HepG2 (cell line): ENCODE data around the gene CYSRT1. TPM values are rescaled to one million over a fixed set of nuclear protein-coding genes. Genes with fewer than 3 reads are reported as not detected.
A peak's percentile ranks its signal among the peaks of the same experiment; 100 is the strongest.

Experiments
- FOXO1 ChIP-seq: sonication (generic); formaldehyde crosslinking; IDR thresholded peaks from 2 replicates; pipeline ENCODE4 v1.4.0; 2020; ENCODE audit warnings: missing genetic modification reagents
- GLI4 ChIP-seq: sonication (generic); formaldehyde crosslinking; IDR thresholded peaks from 2 replicates; pipeline ENCODE4 v1.5.1; 2020; ENCODE audit warnings: missing genetic modification reagents, mild to moderate bottlenecking, moderate library complexity, borderline replicate concordance
- HNRNPL ChIP-seq: fragments of 200-400 bp; formaldehyde crosslinking; IDR thresholded peaks from 2 replicates; pipeline ENCODE4 v1.6.1; 2017; ENCODE audit warnings: mild to moderate bottlenecking, low read depth, low read length
- HNRNPLL ChIP-seq: fragments of 200-400 bp; formaldehyde crosslinking; IDR thresholded peaks from 2 replicates; pipeline ENCODE4 v1.6.1; 2017; ENCODE audit warnings: mild to moderate bottlenecking, low read depth, low read length; ENCODE audit not compliant: poor library complexity, severe bottlenecking
- MAZ ChIP-seq, 2 experiments: sonication (generic) in 1 of 2; formaldehyde crosslinking in 1 of 2; IDR thresholded peaks; 2 replicates each; pipeline versions ENCODE4 v1.5.0 to v1.6.1; 2012 to 2020; ENCODE audit warnings: low read depth in 2 of 2, mild to moderate bottlenecking in 2 of 2, borderline replicate concordance in 1 of 2, improper control_type of control experiment in 1 of 2, low read length in 1 of 2, missing genetic modification reagents in 1 of 2, moderate library complexity in 1 of 2
- NFYC ChIP-seq: IDR thresholded peaks from 2 replicates; pipeline ENCODE4 v1.6.1; 2016; ENCODE audit warnings: missing genetic modification reagents, missing compliant biosample characterization
- NR2F2 ChIP-seq: IDR thresholded peaks from 2 replicates; pipeline ENCODE4 v1.6.1; 2012; ENCODE audit warnings: low read depth, inconsistent platforms, borderline replicate concordance
- PHF21A ChIP-seq: sonication (generic); formaldehyde crosslinking; IDR thresholded peaks from 2 replicates; pipeline ENCODE4 v1.5.0; 2020; ENCODE audit warnings: mild to moderate bottlenecking, missing genetic modification reagents
- SP4 ChIP-seq: sonication (generic); formaldehyde crosslinking; IDR thresholded peaks from 2 replicates; pipeline ENCODE4 v1.8.1; 2023; ENCODE audit warnings: mild to moderate bottlenecking, missing genetic modification reagents
- ZNF160 ChIP-seq: sonication (generic); formaldehyde crosslinking; IDR thresholded peaks from 2 replicates; pipeline ENCODE4 v1.8.0; 2022; ENCODE audit warnings: mild to moderate bottlenecking, inconsistent platforms, missing genetic modification reagents
- ZNF205 ChIP-seq: IDR thresholded peaks from 2 replicates; pipeline ENCODE4 v1.6.1; 2018; ENCODE audit warnings: missing biosample characterization, missing genetic modification reagents
- ZNF292 ChIP-seq: sonication (generic); formaldehyde crosslinking; IDR thresholded peaks from 2 replicates; pipeline ENCODE4 v1.8.1; 2022; ENCODE audit warnings: mild to moderate bottlenecking, low read depth, missing genetic modification reagents, borderline replicate concordance
- ZNF335 ChIP-seq: sonication (generic); formaldehyde crosslinking; IDR thresholded peaks from 2 replicates; pipeline ENCODE4 v1.4.0; 2020; ENCODE audit warnings: missing genetic modification reagents
- ZNF501 ChIP-seq: sonication (generic); formaldehyde crosslinking; IDR thresholded peaks from 2 replicates; pipeline ENCODE4 v1.5.1; 2020; ENCODE audit warnings: mild to moderate bottlenecking, moderate library complexity, missing genetic modification reagents
- ZNF615 ChIP-seq: sonication (generic); formaldehyde crosslinking; IDR thresholded peaks from 2 replicates; pipeline ENCODE4 v1.5.0; 2020; ENCODE audit warnings: mild to moderate bottlenecking, missing genetic modification reagents, borderline replicate concordance
- ZSCAN21 ChIP-seq: sonication (generic); formaldehyde crosslinking; IDR thresholded peaks from 2 replicates; pipeline ENCODE4 v1.8.0; 2022; ENCODE audit warnings: mild to moderate bottlenecking, missing genetic modification reagents, moderate library complexity, borderline replicate concordance
- polyA plus RNA-seq, 8 experiments: library from polyadenylated mRNA; depleted of rRNA in 3 of 8; stranded (reverse) in 7 of 8; unstranded in 1 of 8; fragments of >200 nt; fragmentation: Illumina TruSeq in 4 of 8; extraction: Trizol in 4 of 8; gene quantifications; 2 replicates each; pipeline versions ENCODE4 v1.2.1 to v1.2.3, GENCODE V29; 2011 to 2016; ENCODE audit warnings: low read depth in 4 of 8, missing spikeins in 1 of 8, mixed read lengths in 1 of 8; ENCODE audit not compliant: insufficient read depth in 1 of 8
- total RNA-seq, 5 experiments: library from RNA; depleted of rRNA; stranded (reverse); fragments of >200 nt; fragmentation: Illumina TruSeq; extraction: Trizol; gene quantifications; 2 replicates each; pipeline ENCODE4 v1.2.3, GENCODE V29; 2016; ENCODE audit warnings: low read depth in 1 of 5
- TF ChIP-seq, protein P1 (sequence below): IDR thresholded peaks from 2 replicates; pipeline ENCODE4 v1.6.1; 2016; ENCODE audit warnings: mild to moderate bottlenecking, missing biosample characterization, missing genetic modification reagents
- TF ChIP-seq, protein P2 (sequence below): sonication (generic); formaldehyde crosslinking; IDR thresholded peaks from 2 replicates; pipeline ENCODE4 v1.5.0; 2020; ENCODE audit warnings: mild to moderate bottlenecking, low read depth, missing genetic modification reagents, borderline replicate concordance
- TF ChIP-seq, protein P3 (sequence below): sonication (generic); formaldehyde crosslinking; IDR thresholded peaks from 2 replicates; pipeline ENCODE4 v1.4.0; 2020; ENCODE audit warnings: mild to moderate bottlenecking, missing genetic modification reagents

The CYSRT1 gene
- total and polyA plus RNA-seq, 2 of the 13 experiments (the other 11 are each of a cell fraction or from before 2014, with no cell fraction given), result 1.5 to 2.1 TPM

- TF ChIP-seq NR2F2 (no peak), PHF21A (CRISPR knock-in tag) (0 out of 2 replicates have a peak, but pooled peaks have one; percentile 19), GLI4 (CRISPR knock-in tag) (peak; percentile 69; the same call in 1 of the 2 replicates), ZSCAN21 (peak; percentile 51; the same call in 1 of the 2 replicates), FOXO1 (0 out of 2 replicates have a peak, but pooled peaks have one; percentile 5), NFYC (CRISPR knock-in tag) (no peak; the same call in none of the 2 replicates), ZNF205 (CRISPR knock-in tag) (no peak), ZNF615 (CRISPR knock-in tag) (no peak), MAZ (IDR thresholded peaks at IDR 0.05; ENCODE audit: borderline replicate concordance, low read depth, low read length) (peak; percentile 38; the same call in 1 of the 2 replicates), MAZ (CRISPR knock-in tag; IDR thresholded peaks at IDR 0.05; ENCODE audit: low read depth) (peak; percentile 73), HNRNPL (0 out of 2 replicates have a peak, but pooled peaks have one; percentile 82), SP4 (CRISPR knock-in tag) (peak; percentile 61), ZNF501 (CRISPR knock-in tag) (0 out of 2 replicates have a peak, but pooled peaks have one; percentile 13), HNRNPLL (peak; percentile 69), ZNF160 (CRISPR knock-in tag) (no peak), ZNF292 (CRISPR knock-in tag) (no peak), ZNF335 (CRISPR knock-in tag) (0 out of 2 replicates have a peak, but pooled peaks have one; percentile 34)
- TF ChIP-seq, protein P1, sequence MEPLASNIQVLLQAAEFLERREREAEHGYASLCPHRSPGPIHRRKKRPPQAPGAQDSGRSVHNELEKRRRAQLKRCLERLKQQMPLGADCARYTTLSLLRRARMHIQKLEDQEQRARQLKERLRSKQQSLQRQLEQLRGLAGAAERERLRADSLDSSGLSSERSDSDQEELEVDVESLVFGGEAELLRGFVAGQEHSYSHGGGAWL, result peak; percentile 55; the same call in 1 of the 2 replicates
- TF ChIP-seq, protein P2, sequence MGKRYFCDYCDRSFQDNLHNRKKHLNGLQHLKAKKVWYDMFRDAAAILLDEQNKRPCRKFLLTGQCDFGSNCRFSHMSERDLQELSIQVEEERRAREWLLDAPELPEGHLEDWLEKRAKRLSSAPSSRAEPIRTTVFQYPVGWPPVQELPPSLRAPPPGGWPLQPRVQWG (CRISPR knock-in tag), result no peak
- TF ChIP-seq, protein P3, sequence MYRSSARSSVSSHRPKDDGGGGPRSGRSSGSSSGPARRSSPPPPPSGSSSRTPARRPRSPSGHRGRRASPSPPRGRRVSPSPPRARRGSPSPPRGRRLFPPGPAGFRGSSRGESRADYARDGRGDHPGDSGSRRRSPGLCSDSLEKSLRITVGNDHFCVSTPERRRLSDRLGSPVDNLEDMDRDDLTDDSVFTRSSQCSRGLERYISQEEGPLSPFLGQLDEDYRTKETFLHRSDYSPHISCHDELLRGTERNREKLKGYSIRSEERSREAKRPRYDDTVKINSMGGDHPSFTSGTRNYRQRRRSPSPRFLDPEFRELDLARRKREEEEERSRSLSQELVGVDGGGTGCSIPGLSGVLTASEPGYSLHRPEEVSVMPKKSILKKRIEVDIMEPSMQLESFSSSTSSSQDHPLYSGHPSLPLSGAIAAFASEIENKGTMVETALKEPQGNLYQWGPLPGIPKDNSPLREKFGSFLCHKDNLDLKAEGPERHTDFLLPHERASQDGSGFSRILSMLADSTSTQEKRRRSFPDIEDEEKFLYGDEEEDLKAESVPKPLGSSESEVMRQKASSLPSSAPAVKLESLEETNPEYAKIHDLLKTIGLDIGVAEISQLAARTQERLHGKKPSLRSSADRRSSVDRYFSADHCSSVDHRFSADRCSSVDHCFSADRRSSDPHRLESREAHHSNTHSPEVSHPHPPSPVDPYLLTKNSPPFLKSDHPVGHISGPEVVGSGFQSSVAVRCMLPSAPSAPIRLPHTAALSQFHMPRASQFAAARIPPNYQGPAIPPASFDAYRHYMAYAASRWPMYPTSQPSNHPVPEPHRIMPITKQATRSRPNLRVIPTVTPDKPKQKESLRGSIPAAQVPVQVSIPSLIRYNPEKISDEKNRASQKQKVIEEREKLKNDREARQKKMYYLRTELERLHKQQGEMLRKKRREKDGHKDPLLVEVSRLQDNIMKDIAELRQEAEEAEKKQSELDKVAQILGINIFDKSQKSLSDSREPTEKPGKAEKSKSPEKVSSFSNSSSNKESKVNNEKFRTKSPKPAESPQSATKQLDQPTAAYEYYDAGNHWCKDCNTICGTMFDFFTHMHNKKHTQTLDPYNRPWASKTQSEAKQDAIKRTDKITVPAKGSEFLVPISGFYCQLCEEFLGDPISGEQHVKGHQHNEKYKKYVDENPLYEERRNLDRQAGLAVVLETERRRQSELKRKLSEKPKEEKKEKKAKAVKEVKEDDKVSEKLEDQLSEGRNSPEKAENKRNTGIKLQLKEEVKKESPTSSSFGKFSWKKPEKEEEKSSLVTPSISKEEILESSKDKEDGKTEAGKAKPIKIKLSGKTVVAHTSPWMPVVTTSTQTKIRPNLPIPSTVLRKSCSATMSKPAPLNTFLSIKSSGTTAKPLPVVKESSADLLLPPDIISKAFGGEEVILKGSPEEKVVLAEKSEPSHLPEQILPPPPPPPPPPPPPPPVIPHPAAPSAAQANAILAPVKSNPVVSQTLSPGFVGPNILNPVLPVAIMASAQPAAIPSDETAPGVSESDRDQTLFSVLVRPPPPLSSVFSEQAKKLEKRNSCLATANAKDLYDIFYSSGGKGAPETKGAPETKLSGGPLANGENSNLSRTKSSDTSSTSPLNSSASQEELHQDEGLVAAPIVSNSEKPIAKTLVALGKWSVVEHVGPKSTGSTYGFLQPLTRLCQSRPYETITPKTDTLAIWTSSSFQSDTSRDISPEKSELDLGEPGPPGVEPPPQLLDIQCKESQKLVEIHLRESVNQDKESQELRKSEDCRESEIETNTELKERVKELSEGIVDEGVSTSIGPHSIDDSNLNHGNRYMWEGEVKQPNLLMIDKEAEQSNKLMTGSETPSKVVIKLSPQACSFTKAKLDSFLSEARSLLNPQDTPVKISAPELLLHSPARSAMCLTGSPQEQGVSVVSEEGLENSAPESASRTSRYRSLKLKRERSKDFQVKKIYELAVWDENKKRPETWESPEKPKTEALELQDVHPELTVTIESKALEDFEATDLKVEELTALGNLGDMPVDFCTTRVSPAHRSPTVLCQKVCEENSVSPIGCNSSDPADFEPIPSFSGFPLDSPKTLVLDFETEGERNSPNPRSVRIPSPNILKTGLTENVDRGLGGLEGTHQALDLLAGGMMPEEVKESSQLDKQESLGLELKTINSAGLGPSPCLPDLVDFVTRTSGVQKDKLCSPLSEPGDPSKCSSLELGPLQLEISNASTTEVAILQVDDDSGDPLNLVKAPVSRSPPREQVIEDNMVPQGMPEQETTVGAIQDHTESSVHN, result no peak
These were observed 7.4 kb upstream of the CYSRT1 start (continued) for GRCh38 chr9:137217276-137218211.
